HEK293 (cell line): ENCODE results near the gene CCDC85C.

ENCODE experiments used
- GLI4 ChIP-seq: fragments of 450-650 bp; formaldehyde crosslinking; IDR thresholded peaks from 2 replicates; pipeline ENCODE4 v1.5.1; 2016; ENCODE audit warnings: missing biosample characterization, missing genetic modification characterization
- GLIS2 ChIP-seq: fragments of 450-650 bp; formaldehyde crosslinking; IDR thresholded peaks from 2 replicates; pipeline ENCODE4 v1.5.1; 2016; ENCODE audit warnings: missing biosample characterization, missing genetic modification characterization
- KLF7 ChIP-seq: fragments of 450-650 bp; formaldehyde crosslinking; IDR thresholded peaks from 2 replicates; pipeline ENCODE4 v1.5.1; 2016; ENCODE audit warnings: missing biosample characterization, missing genetic modification characterization, borderline replicate concordance
- KLF9 ChIP-seq: fragments of 450-650 bp; formaldehyde crosslinking; IDR thresholded peaks from 2 replicates; pipeline ENCODE4 v1.5.1; 2016; ENCODE audit warnings: missing biosample characterization, missing genetic modification characterization, low read depth
- RBAK ChIP-seq: fragments of 450-650 bp; formaldehyde crosslinking; IDR thresholded peaks from 2 replicates; pipeline ENCODE4 v1.5.1; 2016; ENCODE audit warnings: missing biosample characterization, missing genetic modification characterization
- SP2 ChIP-seq: fragments of 450-650 bp; formaldehyde crosslinking; IDR thresholded peaks from 2 replicates; pipeline ENCODE4 v1.5.1; 2016; ENCODE audit warnings: missing biosample characterization, missing genetic modification characterization
- ZNF157 ChIP-seq: fragments of 450-650 bp; formaldehyde crosslinking; IDR thresholded peaks from 2 replicates; pipeline ENCODE4 v1.5.1; 2016; ENCODE audit warnings: missing biosample characterization, missing genetic modification characterization
- ZNF19 ChIP-seq: fragments of 450-650 bp; formaldehyde crosslinking; IDR thresholded peaks from 2 replicates; pipeline ENCODE4; 2016; ENCODE audit warnings: missing biosample characterization, missing genetic modification characterization, low read depth
- ZNF24 ChIP-seq: fragments of 450-650 bp; formaldehyde crosslinking; IDR thresholded peaks from 2 replicates; pipeline ENCODE4 v1.5.1; 2016; ENCODE audit warnings: missing biosample characterization, missing genetic modification characterization
- ZNF311 ChIP-seq: fragments of 450-650 bp; formaldehyde crosslinking; IDR thresholded peaks from 2 replicates; pipeline ENCODE4 v1.5.1; 2017; ENCODE audit warnings: missing biosample characterization, missing genetic modification characterization, borderline replicate concordance
- ZNF350 ChIP-seq: fragments of 450-650 bp; formaldehyde crosslinking; IDR thresholded peaks from 2 replicates; pipeline ENCODE4 v1.5.0; 2017; ENCODE audit warnings: missing biosample characterization, mild to moderate bottlenecking, missing genetic modification characterization
- ZNF366 ChIP-seq: fragments of 450-650 bp; formaldehyde crosslinking; conservative IDR thresholded peaks from 2 replicates; pipeline ENCODE4 v1.5.1; 2016; ENCODE audit warnings: missing biosample characterization, missing genetic modification characterization
- ZNF391 ChIP-seq: fragments of 450-650 bp; formaldehyde crosslinking; IDR thresholded peaks from 2 replicates; pipeline ENCODE4 v1.5.1; 2016; ENCODE audit warnings: low read depth, missing biosample characterization, missing genetic modification characterization, borderline replicate concordance
- ZNF394 ChIP-seq: fragments of 450-650 bp; formaldehyde crosslinking; IDR thresholded peaks from 2 replicates; pipeline ENCODE4 v1.5.1; 2016; ENCODE audit warnings: missing biosample characterization, missing genetic modification characterization, mild to moderate bottlenecking, moderate library complexity, borderline replicate concordance
- ZNF416 ChIP-seq: fragments of 450-650 bp; formaldehyde crosslinking; IDR thresholded peaks from 2 replicates; pipeline ENCODE4 v1.5.1; 2016; ENCODE audit warnings: missing biosample characterization, missing genetic modification characterization
- ZNF501 ChIP-seq: fragments of 450-650 bp; formaldehyde crosslinking; IDR thresholded peaks from 2 replicates; pipeline ENCODE4 v1.5.1; 2016; ENCODE audit warnings: missing biosample characterization, missing genetic modification characterization
- ZNF510 ChIP-seq: fragments of 450-650 bp; formaldehyde crosslinking; IDR thresholded peaks from 2 replicates; pipeline ENCODE4 v1.5.1; 2018; ENCODE audit warnings: mild to moderate bottlenecking, missing genetic modification characterization, missing biosample characterization; ENCODE audit not compliant: insufficient replicate concordance
- ZNF521 ChIP-seq: fragments of 450-650 bp; formaldehyde crosslinking; IDR thresholded peaks from 2 replicates; pipeline ENCODE4 v1.5.1; 2017; ENCODE audit warnings: missing biosample characterization, mild to moderate bottlenecking, missing genetic modification characterization
- ZNF549 ChIP-seq: fragments of 450-650 bp; IDR thresholded peaks from 2 replicates; pipeline ENCODE4 v1.5.1; 2018; ENCODE audit warnings: missing biosample characterization, missing genetic modification characterization, mild to moderate bottlenecking, inconsistent platforms, moderate library complexity
- ZNF571 ChIP-seq: fragments of 450-650 bp; formaldehyde crosslinking; IDR thresholded peaks from 2 replicates; pipeline ENCODE4 v1.5.0; 2017; ENCODE audit warnings: missing biosample characterization, missing genetic modification characterization
- ZNF600 ChIP-seq: fragments of 450-650 bp; formaldehyde crosslinking; IDR thresholded peaks from 2 replicates; pipeline ENCODE4 v1.5.1; 2016; ENCODE audit warnings: missing biosample characterization, missing genetic modification characterization
- ZNF621 ChIP-seq: fragments of 450-650 bp; formaldehyde crosslinking; IDR thresholded peaks from 2 replicates; pipeline ENCODE4 v1.5.1; 2017; ENCODE audit warnings: missing biosample characterization, missing genetic modification characterization
- ZNF777 ChIP-seq: fragments of 450-650 bp; formaldehyde crosslinking; IDR thresholded peaks from 2 replicates; pipeline ENCODE4 v1.5.1; 2017; ENCODE audit warnings: missing biosample characterization, missing genetic modification characterization, borderline replicate concordance
- TF ChIP-seq, protein P1 (sequence below): fragments of 450-650 bp; formaldehyde crosslinking; IDR thresholded peaks from 2 replicates; pipeline ENCODE4 v1.5.1; 2016; ENCODE audit warnings: missing biosample characterization, missing genetic modification characterization
- TF ChIP-seq, protein P2 (sequence below): fragments of 450-650 bp; formaldehyde crosslinking; IDR thresholded peaks from 2 replicates; pipeline ENCODE4 v1.5.1; 2017; ENCODE audit warnings: missing biosample characterization, missing genetic modification characterization
- TF ChIP-seq, protein P3 (sequence below): fragments of 450-650 bp; formaldehyde crosslinking; IDR thresholded peaks from 2 replicates; pipeline ENCODE4 v1.5.1; 2016; ENCODE audit warnings: missing biosample characterization, missing genetic modification characterization
- TF ChIP-seq, protein P4 (sequence below): fragments of 450-650 bp; formaldehyde crosslinking; IDR thresholded peaks from 2 replicates; pipeline ENCODE4 v1.5.1; 2016; ENCODE audit warnings: missing biosample characterization, missing genetic modification characterization, borderline replicate concordance
- TF ChIP-seq, protein P5 (sequence below): fragments of 450-650 bp; formaldehyde crosslinking; IDR thresholded peaks from 2 replicates; pipeline ENCODE4 v1.5.1; 2016; ENCODE audit warnings: missing biosample characterization, missing genetic modification characterization

Gene CCDC85C

DNA sequence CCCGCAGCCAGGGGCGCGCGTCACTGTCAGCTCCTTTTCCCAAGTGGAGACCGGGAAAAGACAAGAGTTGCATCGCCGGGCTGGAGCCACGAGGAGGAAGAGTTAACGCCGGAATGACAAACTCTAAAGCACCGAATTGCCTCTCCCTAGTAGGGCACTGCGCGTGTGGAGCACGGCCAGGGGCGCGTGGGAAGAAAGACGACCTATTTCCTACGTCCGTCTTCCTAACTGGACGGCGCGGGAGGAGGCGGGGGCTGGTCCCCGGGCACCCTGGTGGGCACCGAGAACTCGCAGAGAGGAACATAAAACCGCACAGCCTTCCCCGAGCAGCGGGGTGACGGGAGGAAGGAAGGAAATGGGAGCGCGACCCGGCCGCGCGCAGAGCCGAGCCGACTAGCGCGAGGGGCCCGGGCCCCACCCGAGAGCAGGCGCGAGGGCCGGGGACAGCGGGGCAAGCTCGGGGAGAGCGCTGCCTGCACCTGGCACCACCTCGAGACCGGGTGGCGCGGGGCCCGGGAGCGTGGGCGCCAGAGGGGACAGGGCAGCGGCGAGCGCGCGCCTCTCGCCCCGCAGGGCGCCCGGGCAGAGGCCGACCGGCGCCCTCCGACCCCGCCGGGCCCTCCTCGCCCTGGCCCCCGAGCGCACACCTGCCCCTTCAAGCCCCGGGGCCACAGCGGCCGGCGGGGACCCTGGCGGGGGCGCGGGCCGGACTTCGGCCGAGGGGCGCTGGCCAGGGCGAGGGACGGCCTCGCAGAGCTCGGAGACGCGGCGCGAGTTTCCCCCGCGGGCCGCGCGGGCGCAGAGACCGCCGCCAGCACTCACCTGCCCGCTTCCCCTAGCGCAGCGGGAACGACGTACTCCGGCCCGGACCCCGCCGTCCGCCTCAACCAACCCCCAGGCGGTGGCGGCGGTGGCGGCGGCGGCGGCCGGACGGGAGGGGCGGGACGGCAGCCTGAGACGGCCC lies 123.8 kb downstream of the CCDC85C start, which contains the start of gene SETD3 (continued):
- TF ChIP-seq ZNF366 (tag by site-specific recombination) = 0 out of 2 replicates have a peak, but pooled peaks have one; percentile 23
- TF ChIP-seq ZNF521 = no peak
- no peak for TF ChIP-seq ZNF621 (tag by site-specific recombination)
- no peak for TF ChIP-seq KLF7
- peak; percentile 54; the same call in 1 of the 2 replicates for TF ChIP-seq ZNF777 (tag by site-specific recombination)
- no peak for TF ChIP-seq ZNF391 (tag by site-specific recombination)
- TF ChIP-seq ZNF24 (tag by site-specific recombination) = no peak
- no peak for TF ChIP-seq ZNF416 (tag by site-specific recombination)
- TF ChIP-seq, protein P1, sequence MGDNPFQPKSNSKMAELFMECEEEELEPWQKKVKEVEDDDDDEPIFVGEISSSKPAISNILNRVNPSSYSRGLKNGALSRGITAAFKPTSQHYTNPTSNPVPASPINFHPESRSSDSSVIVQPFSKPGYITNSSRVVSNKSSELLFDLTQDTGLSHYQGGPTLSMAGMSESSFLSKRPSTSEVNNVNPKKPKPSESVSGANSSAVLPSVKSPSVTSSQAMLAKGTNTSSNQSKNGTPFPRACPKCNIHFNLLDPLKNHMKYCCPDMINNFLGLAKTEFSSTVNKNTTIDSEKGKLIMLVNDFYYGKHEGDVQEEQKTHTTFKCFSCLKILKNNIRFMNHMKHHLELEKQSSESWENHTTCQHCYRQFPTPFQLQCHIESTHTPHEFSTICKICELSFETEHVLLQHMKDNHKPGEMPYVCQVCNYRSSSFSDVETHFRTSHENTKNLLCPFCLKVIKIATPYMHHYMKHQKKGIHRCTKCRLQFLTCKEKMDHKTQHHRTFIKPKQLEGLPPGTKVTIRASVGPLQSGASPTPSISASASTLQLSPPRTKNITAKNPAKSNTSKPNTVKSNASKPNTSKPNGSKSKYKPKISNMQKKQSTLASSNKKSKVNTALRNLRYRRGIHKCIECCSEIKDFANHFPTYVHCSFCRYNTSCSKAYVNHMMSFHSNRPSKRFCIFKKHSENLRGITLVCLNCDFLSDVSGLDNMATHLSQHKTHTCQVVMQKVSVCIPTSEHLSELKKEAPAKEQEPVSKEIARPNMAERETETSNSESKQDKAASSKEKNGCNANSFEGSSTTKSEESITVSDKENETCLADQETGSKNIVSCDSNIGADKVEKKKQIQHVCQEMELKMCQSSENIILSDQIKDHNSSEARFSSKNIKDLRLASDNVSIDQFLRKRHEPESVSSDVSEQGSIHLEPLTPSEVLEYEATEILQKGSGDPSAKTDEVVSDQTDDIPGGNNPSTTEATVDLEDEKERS (tag by site-specific recombination) = no peak
- no peak for TF ChIP-seq ZNF549 (tag by site-specific recombination)
- TF ChIP-seq, protein P2, sequence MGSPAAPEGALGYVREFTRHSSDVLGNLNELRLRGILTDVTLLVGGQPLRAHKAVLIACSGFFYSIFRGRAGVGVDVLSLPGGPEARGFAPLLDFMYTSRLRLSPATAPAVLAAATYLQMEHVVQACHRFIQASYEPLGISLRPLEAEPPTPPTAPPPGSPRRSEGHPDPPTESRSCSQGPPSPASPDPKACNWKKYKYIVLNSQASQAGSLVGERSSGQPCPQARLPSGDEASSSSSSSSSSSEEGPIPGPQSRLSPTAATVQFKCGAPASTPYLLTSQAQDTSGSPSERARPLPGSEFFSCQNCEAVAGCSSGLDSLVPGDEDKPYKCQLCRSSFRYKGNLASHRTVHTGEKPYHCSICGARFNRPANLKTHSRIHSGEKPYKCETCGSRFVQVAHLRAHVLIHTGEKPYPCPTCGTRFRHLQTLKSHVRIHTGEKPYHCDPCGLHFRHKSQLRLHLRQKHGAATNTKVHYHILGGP (tag by site-specific recombination) = no peak
- TF ChIP-seq SP2 (tag by site-specific recombination) = peak; percentile 51
- TF ChIP-seq ZNF311 = no peak
- TF ChIP-seq, protein P3, sequence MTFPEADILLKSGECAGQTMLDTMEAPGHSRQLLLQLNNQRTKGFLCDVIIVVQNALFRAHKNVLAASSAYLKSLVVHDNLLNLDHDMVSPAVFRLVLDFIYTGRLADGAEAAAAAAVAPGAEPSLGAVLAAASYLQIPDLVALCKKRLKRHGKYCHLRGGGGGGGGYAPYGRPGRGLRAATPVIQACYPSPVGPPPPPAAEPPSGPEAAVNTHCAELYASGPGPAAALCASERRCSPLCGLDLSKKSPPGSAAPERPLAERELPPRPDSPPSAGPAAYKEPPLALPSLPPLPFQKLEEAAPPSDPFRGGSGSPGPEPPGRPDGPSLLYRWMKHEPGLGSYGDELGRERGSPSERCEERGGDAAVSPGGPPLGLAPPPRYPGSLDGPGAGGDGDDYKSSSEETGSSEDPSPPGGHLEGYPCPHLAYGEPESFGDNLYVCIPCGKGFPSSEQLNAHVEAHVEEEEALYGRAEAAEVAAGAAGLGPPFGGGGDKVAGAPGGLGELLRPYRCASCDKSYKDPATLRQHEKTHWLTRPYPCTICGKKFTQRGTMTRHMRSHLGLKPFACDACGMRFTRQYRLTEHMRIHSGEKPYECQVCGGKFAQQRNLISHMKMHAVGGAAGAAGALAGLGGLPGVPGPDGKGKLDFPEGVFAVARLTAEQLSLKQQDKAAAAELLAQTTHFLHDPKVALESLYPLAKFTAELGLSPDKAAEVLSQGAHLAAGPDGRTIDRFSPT (tag by site-specific recombination) = peak; percentile 78
- TF ChIP-seq ZNF19 (tag by site-specific recombination) = no peak
- no peak for TF ChIP-seq ZNF350
- TF ChIP-seq ZNF157 (tag by site-specific recombination) = no peak
- TF ChIP-seq RBAK = no peak
- no peak for TF ChIP-seq ZNF394
- TF ChIP-seq ZNF571 (tag by site-specific recombination) = no peak
- peak; percentile 41; the same call in 1 of the 2 replicates for TF ChIP-seq GLIS2
- TF ChIP-seq, protein P4, sequence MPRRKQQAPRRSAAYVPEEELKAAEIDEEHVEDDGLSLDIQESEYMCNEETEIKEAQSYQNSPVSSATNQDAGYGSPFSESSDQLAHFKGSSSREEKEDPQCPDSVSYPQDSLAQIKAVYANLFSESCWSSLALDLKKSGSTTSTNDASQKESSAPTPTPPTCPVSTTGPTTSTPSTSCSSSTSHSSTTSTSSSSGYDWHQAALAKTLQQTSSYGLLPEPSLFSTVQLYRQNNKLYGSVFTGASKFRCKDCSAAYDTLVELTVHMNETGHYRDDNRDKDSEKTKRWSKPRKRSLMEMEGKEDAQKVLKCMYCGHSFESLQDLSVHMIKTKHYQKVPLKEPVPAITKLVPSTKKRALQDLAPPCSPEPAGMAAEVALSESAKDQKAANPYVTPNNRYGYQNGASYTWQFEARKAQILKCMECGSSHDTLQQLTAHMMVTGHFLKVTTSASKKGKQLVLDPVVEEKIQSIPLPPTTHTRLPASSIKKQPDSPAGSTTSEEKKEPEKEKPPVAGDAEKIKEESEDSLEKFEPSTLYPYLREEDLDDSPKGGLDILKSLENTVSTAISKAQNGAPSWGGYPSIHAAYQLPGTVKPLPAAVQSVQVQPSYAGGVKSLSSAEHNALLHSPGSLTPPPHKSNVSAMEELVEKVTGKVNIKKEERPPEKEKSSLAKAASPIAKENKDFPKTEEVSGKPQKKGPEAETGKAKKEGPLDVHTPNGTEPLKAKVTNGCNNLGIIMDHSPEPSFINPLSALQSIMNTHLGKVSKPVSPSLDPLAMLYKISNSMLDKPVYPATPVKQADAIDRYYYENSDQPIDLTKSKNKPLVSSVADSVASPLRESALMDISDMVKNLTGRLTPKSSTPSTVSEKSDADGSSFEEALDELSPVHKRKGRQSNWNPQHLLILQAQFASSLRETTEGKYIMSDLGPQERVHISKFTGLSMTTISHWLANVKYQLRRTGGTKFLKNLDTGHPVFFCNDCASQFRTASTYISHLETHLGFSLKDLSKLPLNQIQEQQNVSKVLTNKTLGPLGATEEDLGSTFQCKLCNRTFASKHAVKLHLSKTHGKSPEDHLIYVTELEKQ (tag by site-specific recombination) = no peak
- TF ChIP-seq ZNF510 (tag by site-specific recombination) = no peak
- TF ChIP-seq KLF9 (tag by site-specific recombination) = no peak
- TF ChIP-seq, protein P5, sequence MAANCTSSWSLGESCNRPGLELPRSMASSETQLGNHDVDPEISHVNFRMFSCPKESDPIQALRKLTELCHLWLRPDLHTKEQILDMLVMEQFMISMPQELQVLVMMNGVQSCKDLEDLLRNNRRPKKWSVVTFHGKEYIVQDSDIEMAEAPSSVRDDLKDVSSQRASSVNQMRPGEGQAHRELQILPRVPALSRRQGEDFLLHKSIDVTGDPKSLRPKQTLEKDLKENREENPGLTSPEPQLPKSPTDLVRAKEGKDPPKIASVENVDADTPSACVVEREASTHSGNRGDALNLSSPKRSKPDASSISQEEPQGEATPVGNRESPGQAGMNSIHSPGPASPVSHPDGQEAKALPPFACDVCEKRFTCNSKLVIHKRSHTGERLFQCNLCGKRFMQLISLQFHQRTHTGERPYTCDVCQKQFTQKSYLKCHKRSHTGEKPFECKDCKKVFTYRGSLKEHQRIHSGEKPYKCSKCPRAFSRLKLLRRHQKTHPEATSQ (tag by site-specific recombination) = no peak
- peak; percentile 67 for TF ChIP-seq ZNF600 (tag by site-specific recombination)
- no peak for TF ChIP-seq ZNF501 (tag by site-specific recombination)
- TF ChIP-seq GLI4 (tag by site-specific recombination) = no peak
